ENCODE results near the gene CACNA2D3.

Gene CACNA2D3

GRCh38 chr3:54312156-54312899 lies 190.0 kb downstream of the CACNA2D3 start:
- DNase-seq (ENCODE audit: low read depth, low spot score), result no peak

GRCh38 chr3:54313418-54313817 lies 191.1 kb downstream of the CACNA2D3 start:
- no peak for DNase-seq (ENCODE audit: low read depth, low spot score)
- no peak overlapping the region for H3K27ac ChIP-seq

More at GRCh38 chr3:54312156-54312899, 190.0 kb downstream of the CACNA2D3 start:
- H3K27ac ChIP-seq, result no peak overlapping the region

- DNase-seq (ENCODE audit: low read depth, low spot score), result no peak
- H3K27ac ChIP-seq, result no peak overlapping the region
These were observed 199.2 kb downstream of the CACNA2D3 start for GRCh38 chr3:54321520-54321919.

- DNase-seq (ENCODE audit: low read depth, low spot score), result no peak
- H3K27ac ChIP-seq, result no peak overlapping the region
These were observed 200.0 kb downstream of the CACNA2D3 start for GRCh38 chr3:54322354-54322753.

GRCh38 chr3:54324103-54324502 lies 201.8 kb downstream of the CACNA2D3 start:
- no peak overlapping the region for H3K27ac ChIP-seq

GRCh38 chr3:54326951-54327350 lies 204.6 kb downstream of the CACNA2D3 start:
- no peak overlapping the region for H3K27ac ChIP-seq
- no peak for DNase-seq (ENCODE audit: low read depth, low spot score)

More at GRCh38 chr3:54324103-54324502, 201.8 kb downstream of the CACNA2D3 start:
- DNase-seq (ENCODE audit: low read depth, low spot score), result no peak

- H3K27ac ChIP-seq, result no peak overlapping the region
- DNase-seq (ENCODE audit: low read depth, low spot score), result no peak
These were observed 209.0 kb downstream of the CACNA2D3 start for GRCh38 chr3:54331341-54331740.

- no peak for DNase-seq (ENCODE audit: low read depth, low spot score)
- no peak overlapping the region for H3K27ac ChIP-seq
These were observed 215.5 kb downstream of the CACNA2D3 start for GRCh38 chr3:54337846-54338245.

GRCh38 chr3:54339608-54340007 lies 217.3 kb downstream of the CACNA2D3 start:
- DNase-seq (ENCODE audit: low read depth, low spot score), result no peak
- no peak overlapping the region for H3K27ac ChIP-seq

GRCh38 chr3:54341811-54342210 lies 219.5 kb downstream of the CACNA2D3 start:
- DNase-seq (ENCODE audit: low read depth, low spot score), result no peak
- H3K27ac ChIP-seq, result no peak overlapping the region

- no peak overlapping the region for H3K27ac ChIP-seq
- no peak for DNase-seq (ENCODE audit: low read depth, low spot score)
These were observed 220.3 kb downstream of the CACNA2D3 start for GRCh38 chr3:54342676-54343075.

- no peak for DNase-seq (ENCODE audit: low read depth, low spot score)
- H3K27ac ChIP-seq, result no peak overlapping the region
These were observed 221.1 kb downstream of the CACNA2D3 start for GRCh38 chr3:54343495-54343894.

GRCh38 chr3:54344601-54345231 lies 222.4 kb downstream of the CACNA2D3 start:
- no peak for DNase-seq (ENCODE audit: low read depth, low spot score)
- no peak overlapping the region for H3K27ac ChIP-seq

- no peak overlapping the region for H3K27ac ChIP-seq
- no peak for DNase-seq (ENCODE audit: low read depth, low spot score)
These were observed 223.6 kb downstream of the CACNA2D3 start for GRCh38 chr3:54345847-54346375.

- H3K27ac ChIP-seq, result no peak overlapping the region
- no peak for DNase-seq (ENCODE audit: low read depth, low spot score)
These were observed 224.7 kb downstream of the CACNA2D3 start for GRCh38 chr3:54347060-54347459.

- DNase-seq (ENCODE audit: low read depth, low spot score), result no peak
- H3K27ac ChIP-seq, result no peak overlapping the region
These were observed 225.6 kb downstream of the CACNA2D3 start for GRCh38 chr3:54347933-54348332.

- no peak for DNase-seq (ENCODE audit: low read depth, low spot score)
- no peak overlapping the region for H3K27ac ChIP-seq
These were observed 226.9 kb downstream of the CACNA2D3 start for GRCh38 chr3:54349231-54349652.

- H3K27ac ChIP-seq, result no peak overlapping the region
- no peak for DNase-seq (ENCODE audit: low read depth, low spot score)
These were observed 227.3 kb downstream of the CACNA2D3 start for GRCh38 chr3:54349691-54350090.

GRCh38 chr3:54353546-54353945 lies 231.2 kb downstream of the CACNA2D3 start:
- no peak for DNase-seq (ENCODE audit: low read depth, low spot score)
- no peak overlapping the region for H3K27ac ChIP-seq

- DNase-seq (ENCODE audit: low read depth, low spot score), result no peak
- H3K27ac ChIP-seq, result no peak overlapping the region
These were observed 231.6 kb downstream of the CACNA2D3 start for GRCh38 chr3:54353946-54354345.

- DNase-seq (ENCODE audit: low read depth, low spot score), result no peak
- H3K27ac ChIP-seq, result no peak overlapping the region
These were observed 233.4 kb downstream of the CACNA2D3 start for GRCh38 chr3:54355800-54356199.
